ENCODE results near the gene BTBD9.

DNA sequence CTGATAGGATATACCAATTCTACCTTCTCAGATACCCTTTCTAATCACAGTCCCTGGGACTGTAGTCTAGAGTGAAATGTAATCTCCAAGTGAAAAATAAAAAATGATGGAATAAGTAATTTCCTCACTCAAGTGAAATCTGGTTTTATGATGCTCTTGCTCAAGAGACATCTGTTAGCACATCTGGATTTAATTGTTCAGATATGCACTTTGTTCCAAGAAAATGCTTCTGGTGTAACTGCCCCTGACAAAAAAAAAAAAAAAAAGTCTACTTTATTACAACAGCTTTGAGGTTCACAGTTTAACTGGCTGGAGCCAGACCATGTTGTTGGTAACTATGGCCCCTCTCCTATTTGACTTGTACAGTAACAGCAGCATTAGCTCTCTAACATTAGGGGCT, 251.8 kb downstream of the BTBD9 start:
- TF ChIP-seq EZH2 (IDR thresholded peaks at IDR 0.05; ENCODE audit: low read length) (no peak), CTCF (optimal IDR thresholded peaks at IDR 0.05 in 1 of 3, IDR thresholded peaks at IDR 0.05 in 1 of 3, conservative IDR thresholded peaks at IDR 0.05 in 1 of 3; ENCODE audit: extremely low read depth in 1 of 3, insufficient read depth in 2 of 3, low read length in 3 of 3) (no peak)
